Neural crest cell (in vitro differentiated cells): ENCODE results near the gene KRT23. TPM values are rescaled to one million over a fixed set of nuclear protein-coding genes. Genes with fewer than 3 reads are reported as not detected.

ENCODE experiments used
- DNase-seq: peaks from one replicate; pipeline ENCODE4 v3.0.0; 2021; ENCODE audit warnings: low read depth, mixed read lengths, low spot score
- H3K27ac Mint-ChIP-seq: one replicate; pipeline ENCODE4 v1.8.0; 2021; ENCODE audit warnings: mild to moderate bottlenecking, mixed read lengths; ENCODE audit not compliant: unreplicated experiment
- H3K27me3 Mint-ChIP-seq: 2 replicates; pipeline ENCODE4 v1.8.0; 2021; ENCODE audit warnings: low read depth, mild to moderate bottlenecking, mixed read lengths
- H3K36me3 Mint-ChIP-seq: 2 replicates; pipeline ENCODE4 v1.8.0; 2021; ENCODE audit warnings: low read depth, mild to moderate bottlenecking, mixed read lengths
- H3K4me1 Mint-ChIP-seq: 2 replicates; pipeline ENCODE4 v1.8.0; 2021; ENCODE audit warnings: mixed read lengths
- H3K4me3 Mint-ChIP-seq: one replicate; pipeline ENCODE4 v1.8.0; 2021; ENCODE audit warnings: mild to moderate bottlenecking, mixed read lengths
- H3K9me3 Mint-ChIP-seq: 2 replicates; pipeline ENCODE4 v1.8.0; 2021; ENCODE audit warnings: mixed read lengths
- CTCF ChIP-seq: fragments of 200-600 bp; sonication (generic); conservative IDR thresholded peaks from 2 replicates; pipeline ENCODE4 v1.5.0; 2021; ENCODE audit warnings: antibody characterized with exemption, mild to moderate bottlenecking
- total RNA-seq: library from RNA; stranded (reverse); gene quantifications from 2 replicates; pipeline ENCODE4 v1.2.1, GENCODE V29; 2021

KRT23 gene
- total RNA-seq, 1 donor from 2014 or later, result not detected

DNA sequence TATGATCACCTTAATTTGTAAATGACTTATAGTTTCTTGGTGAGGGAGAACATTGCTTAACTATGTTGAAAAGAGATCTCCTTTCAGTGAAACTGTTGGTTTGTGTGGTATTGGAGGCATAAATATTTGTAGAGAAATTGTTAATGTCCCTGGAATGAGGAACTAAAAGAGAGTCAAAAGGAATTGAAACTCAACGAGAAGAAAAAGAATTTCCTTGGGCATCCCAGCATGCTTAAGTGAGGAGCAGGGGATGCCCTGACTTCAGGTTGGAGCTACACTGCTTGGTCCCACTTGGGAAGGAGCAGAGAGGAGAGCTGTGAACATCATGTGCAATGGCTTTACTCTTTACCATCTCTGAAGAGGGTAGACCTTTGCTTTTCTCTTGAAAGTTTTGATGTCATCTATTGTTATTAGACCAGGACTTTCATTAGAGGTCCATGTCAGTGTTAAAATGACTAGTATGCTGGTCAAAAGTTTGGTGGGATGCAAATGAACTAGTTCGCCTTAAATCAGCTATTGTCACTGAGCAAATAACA lies 21.7 kb downstream of the KRT23 start:
- Mint-ChIP-seq H3K36me3 (no peaks in the 10 kb centered on the region), H3K27ac (no peak overlapping the region), H3K9me3 (no peaks in the 10 kb centered on the region), H3K27me3 (no peaks in the 10 kb centered on the region), H3K4me3 (no peak overlapping the region), H3K4me1 (no peaks in the 10 kb centered on the region)
- DNase-seq, result no peak
- TF ChIP-seq CTCF, result no peak

DNA sequence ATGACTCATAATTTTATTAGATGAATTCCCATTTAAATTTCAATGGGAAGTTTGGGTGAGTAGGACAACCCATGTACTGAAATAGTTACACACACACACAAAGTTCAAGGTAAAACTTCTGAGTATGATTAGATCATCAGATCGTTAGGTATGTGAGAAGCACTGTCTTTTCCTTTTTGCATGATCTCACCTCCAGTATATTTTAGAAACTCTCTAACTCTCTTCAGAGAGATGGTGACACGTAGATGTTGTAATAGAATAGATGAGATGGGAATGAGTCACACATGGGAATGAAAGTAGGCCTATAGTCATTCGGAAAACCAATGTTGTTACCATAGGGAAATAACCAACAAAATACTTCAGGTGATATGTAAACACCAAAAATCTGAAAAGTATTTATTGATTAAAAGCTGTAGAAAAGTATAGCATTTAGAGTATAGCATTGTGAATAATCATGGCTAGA lies 22.2 kb downstream of the KRT23 start:
- Mint-ChIP-seq H3K27ac (no peak overlapping the region), H3K27me3 (no peaks in the 10 kb centered on the region), H3K4me3 (no peak overlapping the region), H3K36me3 (no peaks in the 10 kb centered on the region), H3K4me1 (peaks cover under 1% of the 10 kb centered on the region), H3K9me3 (no peaks in the 10 kb centered on the region)
- DNase-seq, result no peak
- TF ChIP-seq CTCF, result no peak

DNA sequence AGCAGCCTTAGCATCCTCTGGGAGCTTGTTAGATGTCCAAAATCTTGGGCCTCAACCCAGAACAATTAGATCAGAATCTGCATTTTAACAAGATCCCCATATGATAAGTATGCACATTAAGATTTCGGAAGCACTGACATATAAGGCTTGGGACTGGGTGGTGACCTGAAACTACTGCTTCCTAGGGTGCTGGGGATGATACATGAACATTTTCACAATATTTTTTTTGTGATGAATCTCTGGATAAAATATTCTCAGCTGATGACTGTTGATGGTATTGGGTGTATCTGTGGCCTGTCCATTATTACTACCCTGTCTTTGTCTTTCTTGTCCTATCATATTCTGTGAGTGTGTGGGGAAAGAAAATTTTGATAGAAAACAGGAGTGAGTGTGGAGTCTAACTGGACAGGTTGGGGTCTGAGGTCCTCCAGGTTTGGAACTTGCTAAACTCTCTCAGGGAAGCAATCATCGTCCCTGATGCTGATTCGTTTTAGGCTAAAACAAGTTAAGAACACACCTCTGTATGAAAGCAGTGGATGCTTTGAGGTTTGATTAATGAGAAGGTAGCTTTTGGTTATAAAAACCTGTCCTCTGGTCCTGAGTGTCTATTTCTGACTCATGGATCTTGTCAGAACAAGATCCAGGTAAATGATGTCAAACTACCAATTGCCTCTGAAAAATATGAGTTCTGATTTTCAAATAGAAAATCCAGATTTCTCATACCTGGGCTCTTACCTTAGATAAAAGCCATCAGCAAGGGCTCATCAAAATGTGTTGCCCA lies 23.2 kb downstream of the KRT23 start:
- H3K4me1 Mint-ChIP-seq, result peaks cover 6% of the 10 kb centered on the region
- no peaks in the 10 kb centered on the region for H3K9me3 Mint-ChIP-seq
- no peak overlapping the region for H3K4me3 Mint-ChIP-seq
- no peaks in the 10 kb centered on the region for H3K36me3 Mint-ChIP-seq
- no peak for TF ChIP-seq CTCF
- no peak overlapping the region for H3K27ac Mint-ChIP-seq
- H3K27me3 Mint-ChIP-seq, result peaks cover under 1% of the 10 kb centered on the region
- no peak for DNase-seq

- DNase-seq, result no peak
- no peak for TF ChIP-seq CTCF
- H3K9me3 Mint-ChIP-seq, result no peaks in the 10 kb centered on the region
- H3K27ac Mint-ChIP-seq, result no peak overlapping the region
- H3K4me3 Mint-ChIP-seq, result no peak overlapping the region
- H3K36me3 Mint-ChIP-seq, result no peaks in the 10 kb centered on the region
- peaks cover 10% of the 10 kb centered on the region for H3K4me1 Mint-ChIP-seq
- H3K27me3 Mint-ChIP-seq, result peaks cover 15% of the 10 kb centered on the region
These were observed 24.8 kb downstream of the KRT23 start for GRCh38 chr17:40912486-40913210.

DNA sequence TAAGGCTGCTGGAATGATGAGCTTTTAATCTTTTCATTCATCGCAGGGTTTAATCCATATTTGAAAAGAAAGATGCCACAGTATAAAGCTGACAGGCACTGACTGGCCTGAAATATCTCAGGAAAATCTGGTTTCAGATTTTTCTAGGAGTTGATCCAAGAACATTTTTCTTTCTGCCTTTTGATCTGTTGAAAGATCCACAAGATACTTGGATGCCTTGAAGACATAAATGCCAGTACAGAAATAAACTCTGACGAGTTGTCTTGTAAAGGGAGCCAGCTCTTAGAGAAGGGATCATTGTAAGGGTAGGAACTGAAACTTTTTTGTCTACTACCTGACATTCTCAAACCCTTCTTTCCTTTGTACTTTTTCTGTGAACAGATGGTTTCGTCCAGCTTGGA lies 27.0 kb downstream of the KRT23 start:
- no peaks in the 10 kb centered on the region for H3K9me3 Mint-ChIP-seq
- no peak for TF ChIP-seq CTCF
- H3K27me3 Mint-ChIP-seq, result peaks cover 37% of the 10 kb centered on the region
- DNase-seq, result no peak
- no peaks in the 10 kb centered on the region for H3K36me3 Mint-ChIP-seq
- H3K4me3 Mint-ChIP-seq, result no peak overlapping the region
- no peak overlapping the region for H3K27ac Mint-ChIP-seq
- peaks cover 10% of the 10 kb centered on the region for H3K4me1 Mint-ChIP-seq
